HFFc6 (cell line): ENCODE measurements around the gene HMOX1. TPM values are rescaled to one million over a fixed set of nuclear protein-coding genes. Genes with fewer than 3 reads are reported as not detected.

Experiments
- DNase-seq: peaks from one replicate; pipeline ENCODE4 v3.0.0-alpha.2; 2018
- H3K27ac Mint-ChIP-seq: 2 replicates; pipeline ENCODE4 v1.8.0; 2020; ENCODE audit warnings: mild to moderate bottlenecking, mixed read lengths
- H3K27me3 Mint-ChIP-seq: 2 replicates; pipeline ENCODE4 v1.8.0; 2021; ENCODE audit warnings: mild to moderate bottlenecking, moderate library complexity, mixed read lengths; ENCODE audit not compliant: insufficient read depth
- H3K36me3 Mint-ChIP-seq: 2 replicates; pipeline ENCODE4 v1.8.0; 2021; ENCODE audit warnings: low read depth, mixed read lengths
- H3K4me1 Mint-ChIP-seq: 2 replicates; pipeline ENCODE4 v1.8.0; 2020; ENCODE audit warnings: low read depth, mixed read lengths
- H3K4me3 Mint-ChIP-seq: 2 replicates; pipeline ENCODE4 v1.8.0; 2020; ENCODE audit warnings: mild to moderate bottlenecking, moderate library complexity, mixed read lengths
- H3K9me3 Mint-ChIP-seq: 2 replicates; pipeline ENCODE4 v1.8.0; 2020; ENCODE audit warnings: mild to moderate bottlenecking, mixed read lengths
- total RNA-seq, 6 experiments: library from RNA; stranded (reverse); fragmentation: NEBNext Ultra II Directional; extraction: Animal tissue kit (Norgen Biotek cat#: 25700); gene quantifications; 2 replicates in 1 of 6; 3 replicates in 5 of 6; pipeline ENCODE4 v1.2.3, GENCODE V29; 2021
- TF ChIP-seq, protein P1 (sequence below): fragments of 200-600 bp; sonication (generic); IDR thresholded peaks from 2 replicates; pipeline ENCODE4 v1.5.0; 2021; ENCODE audit warnings: antibody characterized with exemption, mild to moderate bottlenecking

HMOX1 gene
- total RNA-seq, 6 experiments from 2014 or later = 51.2 to 117 (median 56.2) TPM

DNA sequence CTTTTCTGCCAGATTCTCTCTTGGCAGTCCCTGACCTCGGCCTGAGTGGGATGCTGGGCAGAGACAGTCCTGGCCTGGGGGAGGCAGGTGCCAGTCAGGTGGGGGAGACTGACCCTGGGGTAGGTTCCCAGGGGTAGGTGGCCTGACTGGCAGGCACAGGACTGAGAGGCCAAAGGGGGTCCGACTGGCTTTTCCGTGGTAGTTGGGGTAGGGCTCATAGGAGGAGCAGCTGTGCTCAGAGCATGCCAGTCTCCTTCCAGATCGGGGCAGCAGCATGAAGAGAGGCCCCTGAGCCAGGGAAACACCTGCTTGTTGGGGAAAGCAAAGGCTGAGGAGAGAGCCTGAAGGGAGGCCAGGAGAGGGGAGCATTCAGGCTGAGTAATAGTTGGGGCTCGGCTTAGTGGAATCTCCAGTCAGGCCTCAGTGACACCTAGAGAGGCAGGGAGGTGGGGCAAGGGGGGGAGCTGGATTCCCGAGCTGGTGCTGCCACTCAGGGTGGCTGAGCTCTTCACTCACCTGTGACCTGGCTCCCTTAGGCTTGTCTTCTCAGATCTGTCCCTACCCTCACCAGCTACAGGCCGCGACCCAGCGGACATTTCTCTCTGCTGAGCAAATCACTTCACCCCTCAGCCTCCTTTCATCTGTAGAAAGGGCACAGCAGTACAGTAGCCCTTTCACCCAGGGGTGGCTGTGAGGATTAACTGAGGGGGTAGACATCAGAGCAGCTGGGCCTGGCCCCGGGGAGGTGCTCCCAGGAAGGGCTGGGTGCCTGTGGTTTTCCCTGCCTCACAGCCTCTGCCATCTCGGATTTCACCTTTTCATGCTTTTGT is 45.3 kb downstream of the HMOX1 start:
- peaks cover 2% of the 10 kb centered on the region for H3K27me3 Mint-ChIP-seq
- H3K4me3 Mint-ChIP-seq = no peak overlapping the region
- TF ChIP-seq, protein P1, sequence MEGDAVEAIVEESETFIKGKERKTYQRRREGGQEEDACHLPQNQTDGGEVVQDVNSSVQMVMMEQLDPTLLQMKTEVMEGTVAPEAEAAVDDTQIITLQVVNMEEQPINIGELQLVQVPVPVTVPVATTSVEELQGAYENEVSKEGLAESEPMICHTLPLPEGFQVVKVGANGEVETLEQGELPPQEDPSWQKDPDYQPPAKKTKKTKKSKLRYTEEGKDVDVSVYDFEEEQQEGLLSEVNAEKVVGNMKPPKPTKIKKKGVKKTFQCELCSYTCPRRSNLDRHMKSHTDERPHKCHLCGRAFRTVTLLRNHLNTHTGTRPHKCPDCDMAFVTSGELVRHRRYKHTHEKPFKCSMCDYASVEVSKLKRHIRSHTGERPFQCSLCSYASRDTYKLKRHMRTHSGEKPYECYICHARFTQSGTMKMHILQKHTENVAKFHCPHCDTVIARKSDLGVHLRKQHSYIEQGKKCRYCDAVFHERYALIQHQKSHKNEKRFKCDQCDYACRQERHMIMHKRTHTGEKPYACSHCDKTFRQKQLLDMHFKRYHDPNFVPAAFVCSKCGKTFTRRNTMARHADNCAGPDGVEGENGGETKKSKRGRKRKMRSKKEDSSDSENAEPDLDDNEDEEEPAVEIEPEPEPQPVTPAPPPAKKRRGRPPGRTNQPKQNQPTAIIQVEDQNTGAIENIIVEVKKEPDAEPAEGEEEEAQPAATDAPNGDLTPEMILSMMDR = no peak
- H3K27ac Mint-ChIP-seq = peak overlapping the region; percentile 56; the same call in 1 of the 2 replicates
- DNase-seq = peak; percentile 5
- no peaks in the 10 kb centered on the region for H3K9me3 Mint-ChIP-seq
- H3K36me3 Mint-ChIP-seq = peaks cover 7% of the 10 kb centered on the region; the same call in 1 of the 2 replicates
- H3K4me1 Mint-ChIP-seq = peaks cover 23% of the 10 kb centered on the region

DNA sequence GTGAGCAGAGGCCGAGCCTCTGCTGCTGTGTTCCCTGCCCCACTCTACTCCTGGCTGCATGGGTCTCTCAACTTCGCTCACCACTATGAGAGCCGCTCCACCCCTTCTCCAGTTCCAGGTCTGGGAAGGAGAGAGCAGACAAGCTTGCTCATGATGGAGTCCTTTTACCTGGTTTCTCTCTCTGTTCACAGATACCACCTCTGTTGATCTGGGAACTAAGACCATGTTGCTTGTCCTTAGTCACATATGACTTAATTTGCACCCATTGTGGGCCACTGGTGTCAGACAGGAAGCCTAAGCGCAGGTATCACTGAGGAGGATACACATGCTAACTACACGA is 45.9 kb downstream of the HMOX1 start:
- TF ChIP-seq, protein P1 = no peak
- no peak for DNase-seq
- H3K27ac Mint-ChIP-seq = peak overlapping the region; percentile 56; the same call in 1 of the 2 replicates

DNA sequence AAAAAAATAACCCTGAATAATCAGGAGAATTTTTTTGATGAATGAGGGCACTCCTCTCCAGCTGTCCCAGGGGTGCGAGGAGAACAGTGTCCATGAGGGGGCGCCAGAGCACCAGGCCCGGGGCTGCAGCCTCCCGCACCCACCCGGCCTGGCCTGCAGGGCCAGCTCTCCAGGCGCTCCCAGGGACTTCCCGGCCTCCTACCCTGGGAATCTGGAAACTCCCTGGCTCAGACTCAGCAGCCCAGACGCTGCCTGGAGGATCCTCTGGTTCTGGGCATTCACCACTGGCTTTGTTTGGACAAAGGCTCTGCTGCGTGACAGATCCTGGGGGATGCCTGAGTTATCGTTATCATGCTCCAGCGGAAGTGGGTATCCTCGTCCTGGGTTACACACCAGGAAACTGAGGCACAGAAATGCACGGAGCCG is 50.0 kb downstream of the HMOX1 start:
- Mint-ChIP-seq H3K36me3 (peaks cover 28% of the 10 kb centered on the region), H3K9me3 (0 out of 2 replicates have a peak, but pooled peaks cover 8% of the 10 kb centered on the region), H3K27me3 (peaks cover 2% of the 10 kb centered on the region; the same call in 1 of the 2 replicates), H3K4me1 (peaks cover 18% of the 10 kb centered on the region), H3K27ac (peak overlapping the region; percentile 55), H3K4me3 (no peak overlapping the region)
- DNase-seq = peak; percentile 86
- TF ChIP-seq, protein P1 = peak; percentile 99

More for the DNA sequence above, 45.9 kb downstream of the HMOX1 start:
- H3K4me3 Mint-ChIP-seq = no peak overlapping the region
- no peaks in the 10 kb centered on the region for H3K9me3 Mint-ChIP-seq
- peaks cover 6% of the 10 kb centered on the region; the same call in 1 of the 2 replicates for H3K36me3 Mint-ChIP-seq
- H3K27me3 Mint-ChIP-seq = peaks cover 2% of the 10 kb centered on the region
- peaks cover 25% of the 10 kb centered on the region for H3K4me1 Mint-ChIP-seq

DNA sequence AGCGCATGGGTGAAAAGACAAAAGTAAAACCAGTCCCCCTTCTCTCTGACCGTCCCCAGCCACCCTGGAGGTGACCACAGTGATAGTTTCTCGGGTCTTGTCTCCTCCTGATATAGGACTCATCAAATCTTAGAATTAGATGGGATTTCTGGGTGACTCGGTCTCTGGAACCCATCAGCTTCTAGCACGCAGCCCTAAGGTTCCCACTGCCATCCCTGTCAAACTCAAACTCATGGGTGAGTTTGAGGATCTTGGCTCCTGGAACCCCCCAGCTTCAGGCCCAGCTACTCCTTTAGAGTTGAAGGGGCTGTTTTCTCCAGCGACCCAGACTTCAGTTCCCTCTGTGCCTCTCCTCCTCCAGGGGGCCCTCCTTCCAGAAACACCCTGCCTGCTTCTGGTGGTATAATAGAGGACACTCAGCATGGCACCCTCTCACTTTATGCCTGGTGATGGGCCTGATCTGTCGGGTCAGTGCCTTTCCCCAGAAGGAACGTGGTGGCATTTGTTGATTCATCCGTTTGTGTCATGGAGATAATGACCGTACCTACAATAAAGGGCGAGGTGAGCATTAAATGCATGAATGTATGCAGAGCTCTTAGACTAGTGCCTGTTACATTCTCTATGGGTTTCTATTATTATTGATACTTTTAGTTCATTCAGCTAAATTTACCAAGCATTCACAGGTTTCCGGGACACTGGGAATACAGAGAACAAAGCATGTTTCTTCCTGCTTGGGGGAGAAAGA is 50.8 kb downstream of the HMOX1 start:
- TF ChIP-seq, protein P1 = no peak; the same call in 1 of the 2 replicates
- DNase-seq = no peak
- Mint-ChIP-seq H3K4me3 (no peak overlapping the region), H3K4me1 (peaks cover 11% of the 10 kb centered on the region), H3K36me3 (peaks cover 28% of the 10 kb centered on the region), H3K27ac (no peak overlapping the region), H3K27me3 (peaks cover under 1% of the 10 kb centered on the region; the same call in 1 of the 2 replicates), H3K9me3 (0 out of 2 replicates have a peak, but pooled peaks cover 8% of the 10 kb centered on the region)

DNA sequence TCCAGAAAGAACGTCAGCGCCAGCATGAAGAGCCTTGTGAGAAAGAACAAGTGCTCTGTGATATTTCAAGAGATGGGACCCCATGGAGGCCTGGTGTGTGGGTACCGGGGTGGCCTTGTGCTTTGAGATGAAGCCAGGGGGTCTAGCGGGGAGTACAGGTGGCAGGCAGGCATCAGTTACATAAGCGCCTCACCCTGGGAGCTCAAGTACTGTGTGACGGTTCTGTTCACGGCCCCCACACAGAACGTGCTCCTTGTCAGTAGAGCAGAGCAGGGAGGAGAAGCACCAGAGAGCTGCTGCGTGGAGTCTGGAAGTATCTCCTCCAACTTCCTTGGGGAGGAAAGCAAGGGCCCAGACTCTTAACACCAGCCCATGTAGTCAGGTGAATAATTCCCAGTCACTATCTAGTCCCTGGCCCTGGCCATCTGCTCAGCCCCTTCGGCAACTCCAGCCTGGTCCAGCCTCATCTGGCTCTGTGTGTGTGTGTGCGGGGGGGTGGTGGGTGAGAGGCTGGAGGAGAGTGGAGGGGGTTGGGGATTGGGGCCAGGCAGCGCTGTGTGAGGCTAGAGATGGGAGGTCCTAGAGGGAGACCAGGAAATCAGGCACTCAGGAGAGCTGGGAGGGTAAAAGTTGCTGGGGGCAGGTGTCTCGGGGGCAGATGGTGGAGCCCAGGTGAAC is 51.5 kb downstream of the HMOX1 start:
- peaks cover 28% of the 10 kb centered on the region for H3K36me3 Mint-ChIP-seq
- DNase-seq = no peak
- no peaks in the 10 kb centered on the region for H3K27me3 Mint-ChIP-seq
- H3K4me1 Mint-ChIP-seq = peaks cover 5% of the 10 kb centered on the region; the same call in 1 of the 2 replicates
- no peak overlapping the region for H3K4me3 Mint-ChIP-seq
- H3K27ac Mint-ChIP-seq = no peak overlapping the region
- H3K9me3 Mint-ChIP-seq = 0 out of 2 replicates have a peak, but pooled peaks cover 8% of the 10 kb centered on the region
- TF ChIP-seq, protein P1 = no peak
